ENCODE data around the gene RAB27A. TPM values are rescaled to one million over a fixed set of nuclear protein-coding genes. Genes with fewer than 3 reads are reported as not detected.

Gene RAB27A
- total RNA-seq, 1 donor from 2014 or later, result 7.9 TPM

- H3K27me3 ChIP-seq (ENCODE audit: control insufficient read depth, insufficient read depth, low read length), result no peaks in the 10 kb centered on the region
- no peaks in the 10 kb centered on the region for H3K36me3 ChIP-seq (ENCODE audit: control insufficient read depth, insufficient read depth, low read length)
- DNase-seq (ENCODE audit: low read depth), result no peak
- no peak overlapping the region for H3K4me3 ChIP-seq (ENCODE audit: low read depth, low read length)
- no peak for FAIRE-seq
- TF ChIP-seq, protein P1, sequence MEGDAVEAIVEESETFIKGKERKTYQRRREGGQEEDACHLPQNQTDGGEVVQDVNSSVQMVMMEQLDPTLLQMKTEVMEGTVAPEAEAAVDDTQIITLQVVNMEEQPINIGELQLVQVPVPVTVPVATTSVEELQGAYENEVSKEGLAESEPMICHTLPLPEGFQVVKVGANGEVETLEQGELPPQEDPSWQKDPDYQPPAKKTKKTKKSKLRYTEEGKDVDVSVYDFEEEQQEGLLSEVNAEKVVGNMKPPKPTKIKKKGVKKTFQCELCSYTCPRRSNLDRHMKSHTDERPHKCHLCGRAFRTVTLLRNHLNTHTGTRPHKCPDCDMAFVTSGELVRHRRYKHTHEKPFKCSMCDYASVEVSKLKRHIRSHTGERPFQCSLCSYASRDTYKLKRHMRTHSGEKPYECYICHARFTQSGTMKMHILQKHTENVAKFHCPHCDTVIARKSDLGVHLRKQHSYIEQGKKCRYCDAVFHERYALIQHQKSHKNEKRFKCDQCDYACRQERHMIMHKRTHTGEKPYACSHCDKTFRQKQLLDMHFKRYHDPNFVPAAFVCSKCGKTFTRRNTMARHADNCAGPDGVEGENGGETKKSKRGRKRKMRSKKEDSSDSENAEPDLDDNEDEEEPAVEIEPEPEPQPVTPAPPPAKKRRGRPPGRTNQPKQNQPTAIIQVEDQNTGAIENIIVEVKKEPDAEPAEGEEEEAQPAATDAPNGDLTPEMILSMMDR (IDR thresholded peaks at IDR 0.05; ENCODE audit: insufficient read depth, low read length, severe bottlenecking), result no peak
Observed at GRCh38 chr15:55239440-55240124, 50.0 kb downstream of the RAB27A start.

DNA sequence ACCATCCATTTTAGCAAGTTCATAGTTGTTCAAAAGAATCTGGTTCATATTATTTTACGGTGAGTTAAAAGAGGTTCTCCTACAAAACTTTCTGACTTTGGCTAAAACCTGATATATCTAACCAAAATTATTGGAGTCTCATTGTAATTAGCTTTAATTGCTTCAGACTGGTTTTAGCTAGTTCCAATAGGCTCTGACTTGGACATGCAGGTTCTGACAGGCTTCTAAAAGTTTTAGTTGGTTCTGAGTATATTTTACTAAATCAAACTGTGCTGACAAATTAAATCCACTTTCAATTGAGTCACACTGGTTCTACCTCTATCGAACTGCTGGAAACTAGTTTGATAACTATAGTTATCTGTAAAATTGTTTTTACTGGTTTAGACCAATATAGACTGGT is 50.7 kb downstream of the RAB27A start:
- FAIRE-seq, result no peak
- TF ChIP-seq, protein P1 (IDR thresholded peaks at IDR 0.05; ENCODE audit: insufficient read depth, low read length, severe bottlenecking), result no peak
- Histone ChIP-seq H3K4me3 (ENCODE audit: low read depth, low read length) (no peak overlapping the region), H3K36me3 (ENCODE audit: control insufficient read depth, insufficient read depth, low read length) (no peaks in the 10 kb centered on the region), H3K27me3 (ENCODE audit: control insufficient read depth, insufficient read depth, low read length) (no peaks in the 10 kb centered on the region)
- no peak for DNase-seq (ENCODE audit: low read depth)

GRCh38 chr15:55237219-55238130 is 52.1 kb downstream of the RAB27A start:
- no peak overlapping the region for H3K4me3 ChIP-seq (ENCODE audit: low read depth, low read length)
- FAIRE-seq, result no peak

DNA sequence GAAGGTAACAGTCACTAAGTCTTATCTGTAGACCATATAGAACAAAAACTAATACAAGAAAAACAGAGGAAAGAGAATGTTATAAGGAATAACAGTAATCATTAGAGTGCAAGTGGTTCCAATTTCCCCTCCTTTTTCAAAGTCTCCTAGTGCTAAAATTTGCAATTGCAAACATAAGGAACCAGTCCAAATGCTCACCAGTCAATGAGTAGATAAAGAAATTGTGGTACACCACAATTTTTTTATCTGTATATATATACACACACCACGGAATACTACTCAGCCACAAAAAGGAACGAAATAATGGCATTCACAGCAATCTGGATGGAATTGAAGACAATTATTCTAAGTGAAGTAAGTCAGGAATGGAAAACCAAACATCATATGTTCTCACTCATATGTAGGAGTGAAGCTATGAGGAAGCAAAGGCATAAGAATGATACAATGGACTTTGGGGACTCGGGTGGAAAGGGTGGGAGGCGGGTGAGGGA is 54.0 kb downstream of the RAB27A start:
- Histone ChIP-seq H3K27me3 (ENCODE audit: control insufficient read depth, insufficient read depth, low read length) (no peaks in the 10 kb centered on the region), H3K4me3 (ENCODE audit: low read depth, low read length) (no peak overlapping the region), H3K36me3 (ENCODE audit: control insufficient read depth, insufficient read depth, low read length) (no peaks in the 10 kb centered on the region)
- FAIRE-seq, result no peak
- DNase-seq (ENCODE audit: low read depth), result no peak
- TF ChIP-seq, protein P1 (IDR thresholded peaks at IDR 0.05; ENCODE audit: insufficient read depth, low read length, severe bottlenecking), result no peak

More at GRCh38 chr15:55237219-55238130, 52.1 kb downstream of the RAB27A start:
- DNase-seq (ENCODE audit: low read depth), result no peak
- TF ChIP-seq, protein P1 (IDR thresholded peaks at IDR 0.05; ENCODE audit: insufficient read depth, low read length, severe bottlenecking), result no peak
- Histone ChIP-seq H3K27me3 (ENCODE audit: control insufficient read depth, insufficient read depth, low read length) (no peaks in the 10 kb centered on the region), H3K36me3 (ENCODE audit: control insufficient read depth, insufficient read depth, low read length) (no peaks in the 10 kb centered on the region)

GRCh38 chr15:55234800-55235104 is 54.9 kb downstream of the RAB27A start:
- TF ChIP-seq, protein P1 (IDR thresholded peaks at IDR 0.05; ENCODE audit: insufficient read depth, low read length, severe bottlenecking), result no peak
- Histone ChIP-seq H3K4me3 (ENCODE audit: low read depth, low read length) (no peak overlapping the region), H3K36me3 (ENCODE audit: control insufficient read depth, insufficient read depth, low read length) (no peaks in the 10 kb centered on the region), H3K27me3 (ENCODE audit: control insufficient read depth, insufficient read depth, low read length) (no peaks in the 10 kb centered on the region)
- FAIRE-seq (no peak), DNase-seq (ENCODE audit: low read depth) (no peak)
